HepG2 (cell line): ENCODE results near the gene NOP56. TPM values are rescaled to one million over a fixed set of nuclear protein-coding genes. Genes with fewer than 3 reads are reported as not detected.

Experiments
- ATAC-seq: fragments of 200-7000 bp; cut with Tn5 transposase; 3 replicates; pipeline ENCODE4 v1.9.1; 2020; ENCODE audit warnings: mild to moderate bottlenecking, moderate library complexity
- BruUV-seq: library from RNA; stranded (reverse); fragments of 400-500 nt; replicated peaks from 2 replicates; lab custom pipeline; 2021; lab: Mats Ljungman, UMichigan
- CTCF ChIA-PET: fragments of 300-600 bp; formaldehyde crosslinking; extraction: SDS; loops from one replicate; lab custom pipeline; 2021; ENCODE audit warnings: low total read pairs, inconsistent platforms, low intra/inter-chr PET ratio; lab: Yijun Ruan, JAX
- POLR2A ChIA-PET: fragments of 350-600 bp; sonication (Branson Sonifier 250); formaldehyde crosslinking; loops from one replicate; lab custom pipeline; 2020; ENCODE audit warnings: antibody characterized with exemption, inconsistent platforms; lab: Yijun Ruan, JAX
- DNase-seq: peaks from one replicate; pipeline ENCODE4 v3.0.0-alpha.2; 2015; ENCODE audit warnings: low spot score
- FAIRE-seq: peaks from 3 replicates; lab custom pipeline; 2011; peaks lifted over from hg19 to GRCh38; lab: Jason Lieb, UNC
- H2AFZ ChIP-seq: one replicate; pipeline ENCODE4 v1.6.1; 2011; ENCODE audit warnings: low read length, inconsistent platforms
- H3K27ac ChIP-seq: fragments of 300-600 bp; 3 replicates; pipeline ENCODE4 v1.8.0; 2011; ENCODE audit warnings: mixed run types, mild to moderate bottlenecking, mixed read lengths, low read length, inconsistent platforms; ENCODE audit not compliant: insufficient read depth; ENCODE audit errors: extremely low read length
- H3K27me3 ChIP-seq, 2 experiments: fragments of 200-600 bp in 1 of 2; 2 replicates in 1 of 2; 3 replicates in 1 of 2; pipeline versions ENCODE4 v1.6.0 to v1.8.0; 2011; ENCODE audit warnings: low read length in 2 of 2, mild to moderate bottlenecking in 2 of 2, moderate library complexity in 2 of 2, inconsistent platforms in 1 of 2; ENCODE audit not compliant: insufficient read depth in 2 of 2, control insufficient read depth in 1 of 2
- H3K36me3 ChIP-seq, 2 experiments: fragments of 200-600 bp in 1 of 2; replicated peaks in 1 of 2; 2 replicates in 1 of 2; 3 replicates in 1 of 2; pipeline versions ENCODE4 v1.5.1 to v1.8.0; 2011; ENCODE audit warnings: low read length in 2 of 2, inconsistent platforms in 1 of 2; ENCODE audit not compliant: insufficient read depth in 2 of 2, control insufficient read depth in 1 of 2
- H3K4me1 ChIP-seq: 2 replicates; pipeline ENCODE4 v1.5.1; 2012; ENCODE audit warnings: low read length, inconsistent platforms; ENCODE audit not compliant: insufficient read depth
- H3K4me2 ChIP-seq: 2 replicates; pipeline ENCODE4 v1.6.0; 2011; ENCODE audit warnings: low read depth, low read length, inconsistent platforms
- H3K4me3 ChIP-seq, 3 experiments: fragments of 200-600 bp in 1 of 3; sonication (generic), shearing (Covaris generic) in 1 of 3; replicated peaks in 1 of 3; 2 replicates each; pipeline ENCODE4 v1.5.1; 2011 to 2016; ENCODE audit warnings: low read length in 3 of 3, inconsistent platforms in 2 of 3, low read depth in 2 of 3, mild to moderate bottlenecking in 2 of 3, control low read depth in 1 of 3, mixed read lengths in 1 of 3; ENCODE audit not compliant: insufficient read depth in 1 of 3
- H3K79me2 ChIP-seq: one replicate; pipeline ENCODE4 v1.6.1; 2011; ENCODE audit warnings: low read length, inconsistent platforms; ENCODE audit not compliant: insufficient read depth
- H3K9ac ChIP-seq: 2 replicates; pipeline ENCODE4 v1.6.0; 2011; ENCODE audit warnings: mild to moderate bottlenecking, low read depth, low read length, inconsistent platforms; ENCODE audit not compliant: insufficient read depth
- H3K9me3 ChIP-seq: 2 replicates; pipeline ENCODE4 v1.5.1; 2012; ENCODE audit warnings: mild to moderate bottlenecking, low read length
- H4K20me1 ChIP-seq: 2 replicates; pipeline ENCODE4 v1.6.0; 2011; ENCODE audit warnings: inconsistent platforms, mild to moderate bottlenecking, low read length, moderate library complexity; ENCODE audit not compliant: insufficient read depth
- ARHGAP35 ChIP-seq: sonication (generic); formaldehyde crosslinking; IDR thresholded peaks from 2 replicates; pipeline ENCODE4 v1.9.0; 2022; ENCODE audit warnings: mild to moderate bottlenecking, inconsistent platforms, moderate library complexity, missing genetic modification reagents, borderline replicate concordance
- ATF5 ChIP-seq: sonication (generic); formaldehyde crosslinking; IDR thresholded peaks from 2 replicates; pipeline ENCODE4 v1.4.0; 2020; ENCODE audit warnings: mild to moderate bottlenecking, low read depth, missing genetic modification reagents
- BORCS8-MEF2B ChIP-seq: sonication (generic); formaldehyde crosslinking; IDR thresholded peaks from 2 replicates; pipeline ENCODE4 v1.8.0; 2022; ENCODE audit warnings: mild to moderate bottlenecking, missing genetic modification reagents
- HDAC2 ChIP-seq: sonication (generic); formaldehyde crosslinking; IDR thresholded peaks from 2 replicates; pipeline ENCODE4 v1.4.0; 2020; ENCODE audit warnings: missing genetic modification reagents
- KAT2B ChIP-seq: fragments of 150-350 bp; IDR thresholded peaks from 2 replicates; pipeline ENCODE4 v1.6.1; 2014; ENCODE audit warnings: low read depth, low read length, borderline replicate concordance
- KDM2A ChIP-seq: sonication (generic); formaldehyde crosslinking; IDR thresholded peaks from 2 replicates; pipeline ENCODE4 v1.4.0; 2020; ENCODE audit warnings: low read depth, missing genetic modification reagents, borderline replicate concordance
- SALL1 ChIP-seq: sonication (generic); formaldehyde crosslinking; IDR thresholded peaks from 2 replicates; pipeline ENCODE4 v1.8.0; 2022; ENCODE audit warnings: mild to moderate bottlenecking, missing genetic modification reagents
- SMARCC2 ChIP-seq: fragments of 450-650 bp; IDR thresholded peaks from 2 replicates; pipeline ENCODE4 v1.6.1; 2017; ENCODE audit warnings: antibody characterized with exemption, mild to moderate bottlenecking
- TAF1 ChIP-seq: sonication (generic); formaldehyde crosslinking; IDR thresholded peaks from 2 replicates; pipeline ENCODE4 v1.4.0; 2020; ENCODE audit warnings: missing genetic modification reagents
- ZBTB7A ChIP-seq: sonication (generic); formaldehyde crosslinking; IDR thresholded peaks from 2 replicates; pipeline ENCODE4 v1.8.0; 2022; ENCODE audit warnings: mild to moderate bottlenecking, missing genetic modification reagents
- ZMAT3 ChIP-seq: sonication (generic); formaldehyde crosslinking; conservative IDR thresholded peaks from 2 replicates; pipeline ENCODE4 v1.7.0; 2021; ENCODE audit warnings: missing genetic modification reagents
- ZNF10 ChIP-seq: sonication (generic); formaldehyde crosslinking; IDR thresholded peaks from 2 replicates; pipeline ENCODE4 v1.4.0; 2020; ENCODE audit warnings: mild to moderate bottlenecking, low read depth, missing genetic modification reagents, borderline replicate concordance
- ZNF761 ChIP-seq: sonication (generic); formaldehyde crosslinking; conservative IDR thresholded peaks from 2 replicates; pipeline ENCODE4 v1.4.0; 2020; ENCODE audit warnings: mild to moderate bottlenecking, missing genetic modification reagents
- ZSCAN22 ChIP-seq: sonication (generic); formaldehyde crosslinking; IDR thresholded peaks from 2 replicates; pipeline ENCODE4 v1.4.0; 2020; ENCODE audit warnings: mild to moderate bottlenecking, missing genetic modification reagents
- WGBS: methylation state at CpG from one replicate; pipeline ENCODE4 v1.1.6; 2017; ENCODE audit warnings: low lambda C conversion rate; 5-methylcytosine and 5-hydroxymethylcytosine counted together
- in situ Hi-C: cut with HindIII; loops from 2 replicates; pipeline ENCODE4 v1.10.0; 2017; ENCODE audit warnings: low pct_unique_long_range_greater_than_20kb; ENCODE audit not compliant: extremely low pct_ligation_motif_present
- intact Hi-C: fragments of 100-400 bp; cut with micrococcal nuclease; formaldehyde crosslinking; loops from one replicate; pipeline ENCODE4 v1.10.0; 2022; ENCODE audit not compliant: unreplicated experiment
- polyA plus RNA-seq, 8 experiments: library from polyadenylated mRNA; depleted of rRNA in 3 of 8; stranded (reverse) in 7 of 8; unstranded in 1 of 8; fragments of >200 nt; fragmentation: Illumina TruSeq in 4 of 8; extraction: Trizol in 4 of 8; gene quantifications; 2 replicates each; pipeline versions ENCODE4 v1.2.1 to v1.2.3, GENCODE V29; 2011 to 2016; ENCODE audit warnings: low read depth in 4 of 8, missing spikeins in 1 of 8, mixed read lengths in 1 of 8; ENCODE audit not compliant: insufficient read depth in 1 of 8
- total RNA-seq, 5 experiments: library from RNA; depleted of rRNA; stranded (reverse); fragments of >200 nt; fragmentation: Illumina TruSeq; extraction: Trizol; gene quantifications; 2 replicates each; pipeline ENCODE4 v1.2.3, GENCODE V29; 2016; ENCODE audit warnings: low read depth in 1 of 5

Gene NOP56
- total and polyA plus RNA-seq, 2 of the 13 experiments (the other 11 are each of a cell fraction or from before 2014, with no cell fraction given) = 369 to 1,116 TPM

- 52% methylated on average over 5 of the region's 5 CpGs for WGBS
- intact Hi-C loops = no loop called here
- POLR2A ChIA-PET = no interaction called here
- H4K20me1 ChIP-seq = peaks cover 4% of the 10 kb centered on the region; the same call in 1 of the 2 replicates
- no peaks in the 10 kb centered on the region for H3K36me3 ChIP-seq
- no peaks in the 10 kb centered on the region for H3K79me2 ChIP-seq
- H3K4me2 ChIP-seq = no peak overlapping the region
- CTCF ChIA-PET = no interaction called here
- TF ChIP-seq ZSCAN22 (CRISPR knock-in tag) = no peak
- no peak for TF ChIP-seq KDM2A (CRISPR knock-in tag)
- H3K9ac ChIP-seq = no peak overlapping the region
- FAIRE-seq (no peak), DNase-seq (no peak), ATAC-seq (no peak)
- BruUV-seq = no TSS peak
- H3K4me3 ChIP-seq = no peak overlapping the region
- no peak overlapping the region for H3K27ac ChIP-seq
- H3K9me3 ChIP-seq = no peaks in the 10 kb centered on the region
- no peak overlapping the region for H2AFZ ChIP-seq
- in situ Hi-C loops = no loop called here
- H3K27me3 ChIP-seq = peaks cover 29 to 84% of the 10 kb centered on the region in 2 experiments; a peak in 4 of 5 replicates
- H3K4me1 ChIP-seq = peaks cover 26% of the 10 kb centered on the region
These were observed 49.2 kb downstream of the NOP56 start for GRCh38 chr20:2701671-2702081.

- ChIA-PET CTCF (no interaction called here), POLR2A (no interaction called here)
- no peak for FAIRE-seq
- H3K4me2 ChIP-seq = no peak overlapping the region
- no peaks in the 10 kb centered on the region for H3K36me3 ChIP-seq
- no peak for ATAC-seq
- H4K20me1 ChIP-seq = 0 out of 2 replicates have a peak, but pooled peaks cover 4% of the 10 kb centered on the region
- in situ Hi-C loops (no loop called here), intact Hi-C loops (no loop called here)
- no peak overlapping the region for H3K27ac ChIP-seq
- DNase-seq = no peak
- H3K4me3 ChIP-seq = no peak overlapping the region
- no peaks in the 10 kb centered on the region for H3K79me2 ChIP-seq
- no peak overlapping the region for H3K9ac ChIP-seq
- H3K4me1 ChIP-seq = peaks cover 31% of the 10 kb centered on the region
- no TSS peak for BruUV-seq
- 36% methylated on average over 8 of the region's 8 CpGs for whole genome bisulfite sequencing
- H2AFZ ChIP-seq = no peak overlapping the region
- H3K9me3 ChIP-seq = no peaks in the 10 kb centered on the region
- peaks cover 31 to 85% of the 10 kb centered on the region in 2 experiments; a peak in 4 of 5 replicates for H3K27me3 ChIP-seq
- TF ChIP-seq ARHGAP35 (CRISPR knock-in tag) (no peak), SALL1 (no peak), ZMAT3 (CRISPR knock-in tag) (no peak), HDAC2 (no peak), KAT2B (no peak), BORCS8-MEF2B (CRISPR knock-in tag) (no peak), ZNF10 (CRISPR knock-in tag) (no peak), TAF1 (CRISPR knock-in tag) (no peak), SMARCC2 (no peak), ZBTB7A (CRISPR knock-in tag) (no peak), ATF5 (CRISPR knock-in tag) (no peak), ZNF761 (CRISPR knock-in tag) (no peak)
These were observed 51.5 kb downstream of the NOP56 start for GRCh38 chr20:2703716-2704475.
